Common myeloid progenitor, CD34-positive (primary cell): Measurements from ENCODE around the gene BANP.
"Not testable (repeated sequence)": the region's sequence is repeated elsewhere in the genome, so short reads cannot be mapped to it uniquely, and the experiment has no call there.

Source experiments
- CTCF ChIA-PET: fragments of 350-600 bp; sonication (Branson Sonifier 250); formaldehyde crosslinking; loops from one replicate; lab custom pipeline; 2021; ENCODE audit warnings: antibody characterized with exemption; lab: Charles Lee
- POLR2A ChIA-PET: fragments of 350-600 bp; sonication (Branson Sonifier 250); formaldehyde crosslinking; loops from one replicate; lab custom pipeline; 2021; ENCODE audit warnings: antibody characterized with exemption; lab: Charles Lee
- DNase-seq, 3 donors: peaks; one replicate each; pipeline versions ENCODE4 v3.0.0 to v3.0.0-alpha.2; 2013
- H3K27ac ChIP-seq, 2 experiments: 1 replicate in 1 of 2; 2 replicates in 1 of 2; pipeline ENCODE4 v1.7.0; 2013; ENCODE audit warnings: inconsistent platforms in 2 of 2, low read length in 2 of 2, mild to moderate bottlenecking in 2 of 2, low read depth in 1 of 2, moderate library complexity in 1 of 2; ENCODE audit not compliant: severe bottlenecking in 2 of 2, insufficient read depth in 1 of 2, poor library complexity in 1 of 2
- H3K27me3 ChIP-seq, 5 experiments: replicated peaks in 2 of 5; 1 replicate in 3 of 5; 2 replicates in 2 of 5; pipeline versions ENCODE4 v1.6.1 to v1.7.0; 2013; ENCODE audit warnings: low read length in 4 of 5, mild to moderate bottlenecking in 2 of 5, moderate library complexity in 2 of 5, inconsistent platforms in 1 of 5; ENCODE audit not compliant: insufficient read depth in 5 of 5, control insufficient read depth in 4 of 5
- H3K36me3 ChIP-seq, 4 experiments: 1 replicate in 2 of 4; 2 replicates in 2 of 4; pipeline versions ENCODE4 v1.6.1 to v1.7.0; 2013; ENCODE audit warnings: low read length in 3 of 4, control low read depth in 1 of 4, mild to moderate bottlenecking in 1 of 4; ENCODE audit not compliant: control insufficient read depth in 4 of 4, insufficient read depth in 4 of 4
- H3K4me1 ChIP-seq, 4 experiments: 1 replicate in 3 of 4; 2 replicates in 1 of 4; pipeline versions ENCODE4 v1.6.1 to v1.7.1; 2013; ENCODE audit warnings: low read length in 3 of 4, mild to moderate bottlenecking in 3 of 4, control low read depth in 1 of 4, inconsistent platforms in 1 of 4, moderate library complexity in 1 of 4; ENCODE audit not compliant: control insufficient read depth in 4 of 4, insufficient read depth in 4 of 4; ENCODE audit errors: control extremely low read depth in 1 of 4
- H3K4me3 ChIP-seq, 7 experiments: 1 replicate in 4 of 7; 2 replicates in 3 of 7; pipeline versions ENCODE4 v1.5.1 to v1.7.0; 2013; ENCODE audit warnings: mild to moderate bottlenecking in 7 of 7, low read length in 6 of 7, moderate library complexity in 6 of 7, inconsistent platforms in 2 of 7, low read depth in 2 of 7, control low read depth in 1 of 7; ENCODE audit not compliant: insufficient read depth in 4 of 7, control insufficient read depth in 1 of 7; ENCODE audit errors: extremely low read depth in 1 of 7
- H3K9me3 ChIP-seq, 5 experiments: 1 replicate in 4 of 5; 2 replicates in 1 of 5; pipeline versions ENCODE4 v1.6.1 to v1.7.1; 2013; ENCODE audit warnings: low read length in 4 of 5, mild to moderate bottlenecking in 2 of 5, inconsistent platforms in 1 of 5, low read depth in 1 of 5, moderate library complexity in 1 of 5; ENCODE audit not compliant: control insufficient read depth in 4 of 5, insufficient read depth in 2 of 5; ENCODE audit errors: control extremely low read depth in 1 of 5
- WGBS: methylation state at CpG from one replicate; pipeline ENCODE4 v1.1.5; 2013; ENCODE audit not compliant: insufficient coverage; 5-methylcytosine and 5-hydroxymethylcytosine counted together

Gene BANP

GRCh38 chr16:88120812-88121211 lies 169.6 kb downstream of the BANP start:
- CTCF ChIA-PET, result no interaction called here
- 97% methylated on average over 10 of the region's 18 CpGs for WGBS
- H3K4me1 ChIP-seq, result no peaks in the 10 kb centered on the region

GRCh38 chr16:88121391-88121790 lies 170.2 kb downstream of the BANP start:
- H3K4me1 ChIP-seq, H3K4me3 ChIP-seq, H3K27me3 ChIP-seq, H3K27ac ChIP-seq, H3K9me3 ChIP-seq, POLR2A ChIA-PET, CTCF ChIA-PET, H3K36me3 ChIP-seq, DNase-seq: not testable (repeated sequence)
- 96% methylated on average over 6 of the region's 11 CpGs for WGBS

More at GRCh38 chr16:88120812-88121211, 169.6 kb downstream of the BANP start:
- Histone ChIP-seq H3K27me3 (peaks cover 0 to 4% (median 0%) of the 10 kb centered on the region in 5 experiments), H3K4me3 (no peak overlapping the region), H3K9me3 (no peaks in the 10 kb centered on the region), H3K27ac (no peak overlapping the region), H3K36me3 (no peaks in the 10 kb centered on the region)
- DNase-seq, result no peak
- POLR2A ChIA-PET, result no interaction called here

GRCh38 chr16:88121886-88122580 lies 170.8 kb downstream of the BANP start:
- WGBS, result 96% methylated on average over 35 of the region's 42 CpGs
- DNase-seq, result no peak
- Histone ChIP-seq H3K4me3 (no peak overlapping the region), H3K27ac (no peak overlapping the region), H3K4me1 (no peaks in the 10 kb centered on the region), H3K9me3 (no peaks in the 10 kb centered on the region), H3K36me3 (no peaks in the 10 kb centered on the region), H3K27me3 (peaks cover 0 to 4% (median 0%) of the 10 kb centered on the region in 5 experiments)
- CTCF ChIA-PET, result no interaction called here
- POLR2A ChIA-PET, result no interaction called here
